ENCODE measurements around the gene SLC38A10. TPM values are rescaled to one million over a fixed set of nuclear protein-coding genes. Genes with fewer than 3 reads are reported as not detected.

Gene SLC38A10
- total RNA-seq, 1 experiment from 2014 or later, result 109 TPM

- no peak overlapping the region for H3K27ac ChIP-seq (ENCODE audit: low read depth, low read length)
- H3K9me3 ChIP-seq (ENCODE audit: control insufficient read depth in 1 of 2, insufficient read depth in 1 of 2, low read depth in 1 of 2, low read length in 2 of 2), result no peaks in the 10 kb centered on the region
- no peak overlapping the region for H3K4me2 ChIP-seq (ENCODE audit: low read length)
- no TSS peak for BruUV-seq (replicated peaks)
- no peak for ATAC-seq
- no peaks in the 10 kb centered on the region for H4K20me1 ChIP-seq (ENCODE audit: insufficient read depth)
- H3K4me3 ChIP-seq (replicated peaks in 1 of 2; ENCODE audit: low read depth in 1 of 2, low read length in 2 of 2), result no peak overlapping the region
- H3K36me3 ChIP-seq (ENCODE audit: control insufficient read depth in 1 of 2, insufficient read depth in 2 of 2, low read length in 2 of 2), result peaks cover 0 to 4% of the 10 kb centered on the region in 2 experiments; a peak in 1 of 4 replicates
- peaks cover 0 to under 1% of the 10 kb centered on the region in 2 experiments; a peak in 1 of 4 replicates for H3K4me1 ChIP-seq (ENCODE audit: control insufficient read depth in 1 of 2, insufficient read depth in 2 of 2, low read length in 2 of 2)
- intact Hi-C loops (cut with micrococcal nuclease), result no loop called here
- H3K9me2 ChIP-seq (ENCODE audit: insufficient read depth), result no peaks in the 10 kb centered on the region
- DNase-seq (ENCODE audit: low read depth, low spot score), result no peak
- no peaks in the 10 kb centered on the region for H3K79me2 ChIP-seq (ENCODE audit: insufficient read depth, low read length)
- H2AFZ ChIP-seq (ENCODE audit: low read depth, low read length, poor library complexity, severe bottlenecking), result no peak overlapping the region
- RAD21 ChIA-PET (ENCODE audit: low non-redundant PET in 1 of 2, low total read pairs in 2 of 2, uncharacterized antibody in 2 of 2, unreplicated experiment in 2 of 2), result no interaction called here
- no peaks in the 10 kb centered on the region for H3K27me3 ChIP-seq (ENCODE audit: insufficient read depth, low read length)
- CTCF ChIA-PET, result no interaction called here
- TF ChIP-seq, protein P1, sequence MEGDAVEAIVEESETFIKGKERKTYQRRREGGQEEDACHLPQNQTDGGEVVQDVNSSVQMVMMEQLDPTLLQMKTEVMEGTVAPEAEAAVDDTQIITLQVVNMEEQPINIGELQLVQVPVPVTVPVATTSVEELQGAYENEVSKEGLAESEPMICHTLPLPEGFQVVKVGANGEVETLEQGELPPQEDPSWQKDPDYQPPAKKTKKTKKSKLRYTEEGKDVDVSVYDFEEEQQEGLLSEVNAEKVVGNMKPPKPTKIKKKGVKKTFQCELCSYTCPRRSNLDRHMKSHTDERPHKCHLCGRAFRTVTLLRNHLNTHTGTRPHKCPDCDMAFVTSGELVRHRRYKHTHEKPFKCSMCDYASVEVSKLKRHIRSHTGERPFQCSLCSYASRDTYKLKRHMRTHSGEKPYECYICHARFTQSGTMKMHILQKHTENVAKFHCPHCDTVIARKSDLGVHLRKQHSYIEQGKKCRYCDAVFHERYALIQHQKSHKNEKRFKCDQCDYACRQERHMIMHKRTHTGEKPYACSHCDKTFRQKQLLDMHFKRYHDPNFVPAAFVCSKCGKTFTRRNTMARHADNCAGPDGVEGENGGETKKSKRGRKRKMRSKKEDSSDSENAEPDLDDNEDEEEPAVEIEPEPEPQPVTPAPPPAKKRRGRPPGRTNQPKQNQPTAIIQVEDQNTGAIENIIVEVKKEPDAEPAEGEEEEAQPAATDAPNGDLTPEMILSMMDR (IDR thresholded peaks at IDR 0.05 in 2 of 3, conservative IDR thresholded peaks at IDR 0.05 in 1 of 3; ENCODE audit: borderline replicate concordance in 1 of 3, insufficient read depth in 1 of 3, low read depth in 2 of 3, low read length in 2 of 3), result no peak
- TF ChIP-seq ZFX (IDR thresholded peaks at IDR 0.05) (no peak), CBX3 (IDR thresholded peaks at IDR 0.05; ENCODE audit: low read depth) (no peak), JUND (IDR thresholded peaks at IDR 0.05) (no peak), TCF7L2 (IDR thresholded peaks at IDR 0.05; ENCODE audit: borderline replicate concordance, extremely low read depth, insufficient read depth, insufficient read length) (no peak), RAD21 (IDR thresholded peaks at IDR 0.05; ENCODE audit: low read depth) (no peak), YY1 (IDR thresholded peaks at IDR 0.05; ENCODE audit: extremely low read depth, insufficient replicate concordance, low read depth, low read length) (no peak), POLR2A (IDR thresholded peaks at IDR 0.05; ENCODE audit: borderline replicate concordance, extremely low read depth, insufficient read depth, insufficient read length) (no peak), EZH2 (IDR thresholded peaks at IDR 0.05) (no peak), EGR1 (IDR thresholded peaks at IDR 0.05; ENCODE audit: low read depth) (no peak), SIN3A (IDR thresholded peaks at IDR 0.05; ENCODE audit: low read depth) (no peak), ZBTB33 (IDR thresholded peaks at IDR 0.05; ENCODE audit: extremely low read depth, insufficient replicate concordance, low read length) (no peak), CEBPB (IDR thresholded peaks at IDR 0.05; ENCODE audit: low read depth) (no peak), ATF3 (IDR thresholded peaks at IDR 0.05) (no peak), ZNF274 (IDR thresholded peaks at IDR 0.05; ENCODE audit: low read depth, low read length) (no peak), POLR2AphosphoS5 (IDR thresholded peaks at IDR 0.05; ENCODE audit: low read depth, low read length) (no peak), ELF1 (IDR thresholded peaks at IDR 0.05; ENCODE audit: borderline replicate concordance, low read depth) (no peak), SP1 (IDR thresholded peaks at IDR 0.05; ENCODE audit: low read depth) (no peak)
- TF ChIP-seq, protein P2, sequence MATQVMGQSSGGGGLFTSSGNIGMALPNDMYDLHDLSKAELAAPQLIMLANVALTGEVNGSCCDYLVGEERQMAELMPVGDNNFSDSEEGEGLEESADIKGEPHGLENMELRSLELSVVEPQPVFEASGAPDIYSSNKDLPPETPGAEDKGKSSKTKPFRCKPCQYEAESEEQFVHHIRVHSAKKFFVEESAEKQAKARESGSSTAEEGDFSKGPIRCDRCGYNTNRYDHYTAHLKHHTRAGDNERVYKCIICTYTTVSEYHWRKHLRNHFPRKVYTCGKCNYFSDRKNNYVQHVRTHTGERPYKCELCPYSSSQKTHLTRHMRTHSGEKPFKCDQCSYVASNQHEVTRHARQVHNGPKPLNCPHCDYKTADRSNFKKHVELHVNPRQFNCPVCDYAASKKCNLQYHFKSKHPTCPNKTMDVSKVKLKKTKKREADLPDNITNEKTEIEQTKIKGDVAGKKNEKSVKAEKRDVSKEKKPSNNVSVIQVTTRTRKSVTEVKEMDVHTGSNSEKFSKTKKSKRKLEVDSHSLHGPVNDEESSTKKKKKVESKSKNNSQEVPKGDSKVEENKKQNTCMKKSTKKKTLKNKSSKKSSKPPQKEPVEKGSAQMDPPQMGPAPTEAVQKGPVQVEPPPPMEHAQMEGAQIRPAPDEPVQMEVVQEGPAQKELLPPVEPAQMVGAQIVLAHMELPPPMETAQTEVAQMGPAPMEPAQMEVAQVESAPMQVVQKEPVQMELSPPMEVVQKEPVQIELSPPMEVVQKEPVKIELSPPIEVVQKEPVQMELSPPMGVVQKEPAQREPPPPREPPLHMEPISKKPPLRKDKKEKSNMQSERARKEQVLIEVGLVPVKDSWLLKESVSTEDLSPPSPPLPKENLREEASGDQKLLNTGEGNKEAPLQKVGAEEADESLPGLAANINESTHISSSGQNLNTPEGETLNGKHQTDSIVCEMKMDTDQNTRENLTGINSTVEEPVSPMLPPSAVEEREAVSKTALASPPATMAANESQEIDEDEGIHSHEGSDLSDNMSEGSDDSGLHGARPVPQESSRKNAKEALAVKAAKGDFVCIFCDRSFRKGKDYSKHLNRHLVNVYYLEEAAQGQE (IDR thresholded peaks at IDR 0.05; ENCODE audit: low read depth), result no peak
- TF ChIP-seq, protein P3, sequence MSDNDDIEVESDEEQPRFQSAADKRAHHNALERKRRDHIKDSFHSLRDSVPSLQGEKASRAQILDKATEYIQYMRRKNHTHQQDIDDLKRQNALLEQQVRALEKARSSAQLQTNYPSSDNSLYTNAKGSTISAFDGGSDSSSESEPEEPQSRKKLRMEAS (IDR thresholded peaks at IDR 0.05), result no peak
- H3K9ac ChIP-seq (ENCODE audit: low read length), result no peak overlapping the region
- POLR2A ChIA-PET, result no interaction called here
These were observed 88.9 kb downstream of the SLC38A10 start for GRCh38 chr17:81206166-81206565.
